Measurements from ENCODE around the gene PCNT. TPM values are rescaled to one million over a fixed set of nuclear protein-coding genes. Genes with fewer than 3 reads are reported as not detected.

The PCNT gene
- total RNA-seq, 2 donors from 2014 or later: 52.8 to 63.4 TPM

- no peak overlapping the region for H3K27ac Mint-ChIP-seq
- DNase-seq (ENCODE audit: low spot score in 2 of 2) (no peak), ATAC-seq (no peak)
- H3K9me3 Mint-ChIP-seq: no peaks in the 10 kb centered on the region
- peaks cover 0 to 4% of the 10 kb centered on the region in 2 donors for H3K36me3 Mint-ChIP-seq
Observed at GRCh38 chr21:46346296-46347202, 22.6 kb downstream of the PCNT start.

- ATAC-seq (no peak), DNase-seq (ENCODE audit: low spot score in 2 of 2) (no peak)
- Mint-ChIP-seq H3K9me3 (no peaks in the 10 kb centered on the region), H3K27ac (no peak overlapping the region), H3K36me3 (peaks cover 0 to 4% of the 10 kb centered on the region in 2 donors)
Observed at GRCh38 chr21:46347203-46347550, 23.2 kb downstream of the PCNT start.

GRCh38 chr21:46347791-46348381 lies 23.9 kb downstream of the PCNT start:
- Mint-ChIP-seq H3K9me3 (no peaks in the 10 kb centered on the region), H3K27ac (no peak overlapping the region), H3K36me3 (peaks cover 0 to 4% of the 10 kb centered on the region in 2 donors)
- no peak for ATAC-seq
- DNase-seq (ENCODE audit: low spot score in 2 of 2): no peak

- peaks cover 4 to 5% of the 10 kb centered on the region in 2 donors for H3K36me3 Mint-ChIP-seq
- H3K9me3 Mint-ChIP-seq: no peaks in the 10 kb centered on the region
- H3K27ac Mint-ChIP-seq: no peak overlapping the region
- DNase-seq (ENCODE audit: low spot score in 2 of 2) (no peak), ATAC-seq (no peak)
Observed at GRCh38 chr21:46349134-46349760, 25.3 kb downstream of the PCNT start.

GRCh38 chr21:46350571-46350970 lies 26.6 kb downstream of the PCNT start:
- Mint-ChIP-seq H3K36me3 (peaks cover 4 to 5% of the 10 kb centered on the region in 2 donors), H3K9me3 (no peaks in the 10 kb centered on the region), H3K27ac (no peak overlapping the region)
- DNase-seq (ENCODE audit: low spot score in 2 of 2): no peak
- ATAC-seq: no peak

GRCh38 chr21:46350981-46351380 lies 27.0 kb downstream of the PCNT start:
- Mint-ChIP-seq H3K27ac (no peak overlapping the region), H3K9me3 (no peaks in the 10 kb centered on the region), H3K36me3 (peaks cover 4 to 5% of the 10 kb centered on the region in 2 donors)
- ATAC-seq (no peak), DNase-seq (ENCODE audit: low spot score in 2 of 2) (no peak)

- H3K36me3 Mint-ChIP-seq: peaks cover 4 to 5% of the 10 kb centered on the region in 2 donors
- no peaks in the 10 kb centered on the region for H3K9me3 Mint-ChIP-seq
- no peak for ATAC-seq
- no peak for DNase-seq (ENCODE audit: low spot score in 2 of 2)
- no peak overlapping the region for H3K27ac Mint-ChIP-seq
Observed at GRCh38 chr21:46351476-46352163, 27.7 kb downstream of the PCNT start.

GRCh38 chr21:46352164-46352515 lies 28.2 kb downstream of the PCNT start:
- no peaks in the 10 kb centered on the region for H3K9me3 Mint-ChIP-seq
- H3K36me3 Mint-ChIP-seq: peaks cover 4 to 5% of the 10 kb centered on the region in 2 donors
- ATAC-seq (no peak), DNase-seq (ENCODE audit: low spot score in 2 of 2) (no peak)
- H3K27ac Mint-ChIP-seq: no peak overlapping the region

GRCh38 chr21:46352913-46353312 lies 29.0 kb downstream of the PCNT start:
- Mint-ChIP-seq H3K9me3 (no peaks in the 10 kb centered on the region), H3K36me3 (peaks cover 5 to 6% of the 10 kb centered on the region in 2 donors), H3K27ac (no peak overlapping the region)
- ATAC-seq: no peak
- DNase-seq (ENCODE audit: low spot score in 2 of 2): no peak

GRCh38 chr21:46354046-46354445 lies 30.1 kb downstream of the PCNT start:
- DNase-seq (ENCODE audit: low spot score in 2 of 2) (no peak), ATAC-seq (no peak)
- Mint-ChIP-seq H3K36me3 (peaks cover 10 to 12% of the 10 kb centered on the region in 2 donors), H3K27ac (no peak overlapping the region), H3K9me3 (no peaks in the 10 kb centered on the region)

GRCh38 chr21:46354518-46354917 lies 30.6 kb downstream of the PCNT start:
- Mint-ChIP-seq H3K36me3 (peaks cover 9 to 10% of the 10 kb centered on the region in 2 donors), H3K9me3 (no peaks in the 10 kb centered on the region), H3K27ac (no peak overlapping the region)
- ATAC-seq (no peak), DNase-seq (ENCODE audit: low spot score in 2 of 2) (no peak)

GRCh38 chr21:46355161-46356004 lies 31.4 kb downstream of the PCNT start:
- H3K36me3 Mint-ChIP-seq: peaks cover 8 to 10% of the 10 kb centered on the region in 2 donors
- DNase-seq (ENCODE audit: low spot score in 2 of 2) (no peak), ATAC-seq (no peak)
- H3K27ac Mint-ChIP-seq: no peak overlapping the region
- no peaks in the 10 kb centered on the region for H3K9me3 Mint-ChIP-seq

- Mint-ChIP-seq H3K36me3 (peaks cover 10 to 13% of the 10 kb centered on the region in 2 donors), H3K9me3 (no peaks in the 10 kb centered on the region), H3K27ac (no peak overlapping the region)
- DNase-seq (ENCODE audit: low spot score in 2 of 2): no peak
- peak in 1 of 2 donors; percentile 5 for ATAC-seq
Observed at GRCh38 chr21:46356005-46356338, 32.0 kb downstream of the PCNT start.

- DNase-seq (ENCODE audit: low spot score in 2 of 2) (no peak), ATAC-seq (peak in 1 of 2 donors; percentile 34)
- peak overlapping the region; percentile 62 to 75 for H3K27ac Mint-ChIP-seq
- H3K36me3 Mint-ChIP-seq: peaks cover 10 to 14% of the 10 kb centered on the region in 2 donors
- H3K9me3 Mint-ChIP-seq: no peaks in the 10 kb centered on the region
Observed at GRCh38 chr21:46356494-46357334, 32.8 kb downstream of the PCNT start.

GRCh38 chr21:46357335-46357604 lies 33.3 kb downstream of the PCNT start:
- ATAC-seq: no peak
- H3K9me3 Mint-ChIP-seq: no peaks in the 10 kb centered on the region
- peaks cover 10 to 14% of the 10 kb centered on the region in 2 donors for H3K36me3 Mint-ChIP-seq
- no peak for DNase-seq (ENCODE audit: low spot score in 2 of 2)
- H3K27ac Mint-ChIP-seq: peak overlapping the region in 1 of 2 donors; percentile 75
